HG02870 (cell line): ENCODE data around the gene TNXB.
A peak's percentile ranks its signal among the peaks of the same experiment; 100 is the strongest.
"Not testable (repeated sequence)": the region's sequence is repeated elsewhere in the genome, so short reads cannot be mapped to it uniquely, and the experiment has no call there.

Experiments
- ATAC-seq: cut with Tn5 transposase; IDR thresholded peaks from one replicate; pipeline ENCODE4 v1.9.1; 2021; ENCODE audit warnings: mild to moderate bottlenecking, moderate library complexity; ENCODE audit not compliant: unreplicated experiment

The TNXB gene

GRCh38 chr6:32146287-32146686 is 37.1 kb upstream of the TNXB start:
- ATAC-seq, result no peak

- ATAC-seq, result not testable (repeated sequence)
Measured at GRCh38 chr6:32144238-32144637, 35.1 kb upstream of the TNXB start.

GRCh38 chr6:32140420-32141046 is 31.4 kb upstream of the TNXB start:
- no peak for ATAC-seq

DNA sequence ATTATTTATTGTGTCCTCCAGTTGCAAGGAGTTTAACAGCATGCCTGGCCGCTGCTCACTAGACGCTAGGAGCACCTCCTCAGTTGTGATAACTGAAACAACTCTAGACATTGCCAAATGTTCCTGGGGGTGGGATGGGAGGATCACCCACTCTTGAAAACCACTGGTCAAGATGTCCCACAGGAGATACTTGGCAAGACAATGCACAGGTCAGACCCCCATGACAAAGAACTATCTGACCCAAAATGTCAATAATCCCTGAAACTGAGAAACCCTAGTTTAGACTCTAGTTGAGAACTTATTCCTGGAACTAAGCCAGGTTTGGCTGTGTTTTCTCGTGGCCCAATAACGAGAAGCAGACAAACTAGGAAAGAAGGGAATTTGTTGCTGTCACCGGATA is 30.5 kb upstream of the TNXB start:
- no peak for ATAC-seq

GRCh38 chr6:32137454-32137853 is 28.3 kb upstream of the TNXB start:
- ATAC-seq, result no peak

DNA sequence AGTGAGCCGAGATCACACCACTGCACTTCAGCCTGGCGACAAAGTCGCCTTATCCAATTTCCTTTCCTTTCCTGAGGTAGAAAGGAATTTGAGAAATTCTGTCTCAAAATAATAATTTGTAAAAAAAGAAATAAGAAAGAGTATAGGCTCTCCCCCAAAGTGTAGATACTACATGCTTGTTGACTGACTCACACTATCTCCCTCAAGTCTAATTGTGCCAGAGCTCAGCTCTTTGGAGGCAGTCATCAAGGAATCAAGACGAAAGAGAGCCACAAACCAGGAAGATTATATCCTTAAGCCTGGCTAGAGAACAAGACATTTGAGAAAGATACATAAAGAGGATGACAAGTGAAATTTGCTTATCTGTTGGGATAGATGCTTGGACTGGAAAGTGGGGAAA is 24.6 kb upstream of the TNXB start:
- ATAC-seq, result no peak

DNA sequence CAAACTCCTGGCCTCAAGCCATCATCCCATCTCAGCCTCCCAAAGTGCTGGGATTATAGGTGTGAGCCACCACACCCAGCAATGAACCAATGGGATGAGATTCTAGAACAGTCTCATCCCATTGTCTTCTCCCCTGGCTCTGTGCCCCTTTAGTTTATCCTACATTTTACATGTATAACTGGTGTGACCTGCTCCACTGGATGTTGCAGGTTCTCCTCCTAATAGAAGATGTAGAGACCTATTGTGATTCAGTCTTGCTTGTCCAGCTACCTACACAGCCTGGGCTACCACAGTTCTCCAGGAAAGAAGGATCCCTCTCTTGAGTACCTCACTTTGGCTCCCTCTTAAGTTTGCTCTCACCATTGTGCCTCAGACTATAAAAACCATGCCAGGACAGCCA is 23.0 kb upstream of the TNXB start:
- ATAC-seq, result no peak

- no peak for ATAC-seq
Measured at GRCh38 chr6:32131439-32131948, 22.4 kb upstream of the TNXB start.

- no peak for ATAC-seq
Measured at GRCh38 chr6:32129297-32130088, 20.4 kb upstream of the TNXB start.

- no peak for ATAC-seq
Measured at GRCh38 chr6:32128751-32129296, 19.7 kb upstream of the TNXB start.

- ATAC-seq, result peak; percentile 81
Measured at GRCh38 chr6:32127717-32128592, 18.8 kb upstream of the TNXB start, which contains the start of gene ATF6B. ATF6B (minus strand) TSS chr6:32128246; CDS start chr6:32128207, 39 bp downstream.

GRCh38 chr6:32127409-32127716 is 18.2 kb upstream of the TNXB start:
- no peak for ATAC-seq

DNA sequence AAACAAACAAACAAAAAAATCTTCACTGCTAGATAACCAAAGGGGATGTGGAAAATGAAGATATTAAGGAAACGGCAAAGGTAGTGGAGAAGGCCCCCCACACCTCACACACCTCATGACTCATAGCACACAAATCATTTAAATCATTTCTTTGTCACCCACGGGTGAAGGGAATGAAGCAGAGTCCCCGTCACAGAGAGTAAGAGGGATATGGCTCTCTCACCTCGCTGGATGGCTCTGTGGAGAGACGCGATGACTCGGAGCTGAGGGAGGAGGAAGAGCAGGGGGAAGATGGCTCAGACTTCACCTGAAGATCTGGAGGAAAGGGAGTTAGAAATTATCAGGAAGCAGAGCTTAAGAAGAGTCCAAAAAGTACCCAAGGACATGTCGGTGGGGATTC is 17.7 kb upstream of the TNXB start:
- ATAC-seq, result no peak

DNA sequence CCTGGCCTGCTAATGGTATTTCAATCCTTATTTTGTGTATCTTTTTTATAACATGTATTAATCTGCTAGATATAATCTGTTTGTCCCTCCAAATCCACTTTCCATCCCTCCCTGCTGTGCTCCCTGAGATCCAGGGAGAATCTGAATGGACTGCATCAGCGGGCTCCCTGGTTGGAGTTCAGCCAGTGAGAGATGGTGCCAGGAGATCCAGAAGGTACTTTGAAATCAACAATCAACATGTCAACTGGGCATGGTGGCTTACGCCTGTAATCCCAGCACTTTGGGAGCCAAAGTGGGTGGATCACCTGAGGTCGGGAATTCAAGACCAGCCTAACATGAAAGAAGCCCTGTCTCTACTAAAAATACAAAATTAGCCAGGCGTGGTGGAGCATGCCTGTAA is 14.5 kb upstream of the TNXB start:
- no peak for ATAC-seq

GRCh38 chr6:32120573-32121059 is 11.5 kb upstream of the TNXB start:
- ATAC-seq, result no peak

- ATAC-seq, result no peak
Measured at GRCh38 chr6:32118782-32119628, 9.9 kb upstream of the TNXB start.

- no peak for ATAC-seq
Measured at GRCh38 chr6:32117461-32117860, 8.3 kb upstream of the TNXB start.

GRCh38 chr6:32116674-32117073 is 7.5 kb upstream of the TNXB start:
- ATAC-seq, result no peak

DNA sequence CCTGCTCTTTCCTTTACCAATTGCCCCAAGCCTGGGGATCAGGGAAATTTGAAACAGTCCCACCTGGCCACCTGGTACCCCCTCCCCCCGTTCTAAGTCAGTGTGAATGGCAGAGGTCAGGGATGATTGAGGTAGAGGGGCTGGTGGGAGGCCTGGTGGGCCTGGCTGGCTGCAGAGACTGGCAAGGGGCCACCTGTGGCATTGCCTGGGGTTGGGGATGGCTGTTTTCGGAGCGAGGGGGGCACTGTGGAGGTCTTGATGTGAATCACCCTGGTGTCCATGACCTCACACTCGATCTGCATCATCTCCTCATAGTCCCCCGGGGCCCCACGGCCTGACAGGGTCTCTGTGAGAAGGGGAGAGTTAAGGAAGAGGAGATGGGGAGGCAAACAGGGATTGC is 6.5 kb upstream of the TNXB start:
- no peak for ATAC-seq

- ATAC-seq, result no peak
Measured at GRCh38 chr6:32114796-32115195, 5.7 kb upstream of the TNXB start.
